Epithelial cell of esophagus (primary cell): ENCODE measurements around the gene LRRC75A.

Source experiments
- DNase-seq: peaks from one replicate; pipeline ENCODE4 v3.0.0; 2010; ENCODE audit warnings: low read depth
- H3K4me3 ChIP-seq: 2 replicates; pipeline ENCODE4 v1.5.1; 2011; ENCODE audit warnings: mild to moderate bottlenecking, low read length, control low read depth
- CTCF ChIP-seq: IDR thresholded peaks from 2 replicates; pipeline ENCODE4 v1.5.1; 2011; ENCODE audit warnings: low read depth, mild to moderate bottlenecking, low read length, control low read depth, inconsistent platforms; ENCODE audit not compliant: insufficient read depth; ENCODE audit errors: missing control alignments

The LRRC75A gene

GRCh38 chr17:16479264-16479663 is 12.7 kb downstream of the LRRC75A start:
- H3K4me3 ChIP-seq: no peak overlapping the region
- no peak for DNase-seq
- TF ChIP-seq CTCF: no peak

GRCh38 chr17:16478649-16479048 is 13.3 kb downstream of the LRRC75A start:
- TF ChIP-seq CTCF: no peak
- H3K4me3 ChIP-seq: no peak overlapping the region
- no peak for DNase-seq

- TF ChIP-seq CTCF: no peak
- H3K4me3 ChIP-seq: no peak overlapping the region
- no peak for DNase-seq
Observed at GRCh38 chr17:16477666-16478065, 14.3 kb downstream of the LRRC75A start.

- no peak overlapping the region for H3K4me3 ChIP-seq
- no peak for TF ChIP-seq CTCF
- peak; percentile 64 for DNase-seq
Observed at GRCh38 chr17:16477255-16477654, 14.7 kb downstream of the LRRC75A start.

GRCh38 chr17:16475179-16475704 is 16.8 kb downstream of the LRRC75A start:
- TF ChIP-seq CTCF: no peak
- H3K4me3 ChIP-seq: no peak overlapping the region
- no peak for DNase-seq

GRCh38 chr17:16474012-16474725 is 17.8 kb downstream of the LRRC75A start:
- no peak for DNase-seq
- H3K4me3 ChIP-seq: no peak overlapping the region
- TF ChIP-seq CTCF: no peak
